Body of pancreas (tissue), 4 donors: ENCODE results near the gene PIP5K1B. TPM values are rescaled to one million over a fixed set of nuclear protein-coding genes. Genes with fewer than 3 reads are reported as not detected.
A peak's percentile ranks its signal among the peaks of the same experiment; 100 is the strongest.

Source experiments
- ATAC-seq: fragments of 150-250 bp; one replicate; pipeline ENCODE4 v1.9.1; 2016
- DNase-seq, 4 donors: peaks; one replicate each; pipeline ENCODE4 v3.0.0-alpha.2; 2019
- H3K27ac ChIP-seq, 4 donors: fragments of 200-600 bp; sonication (generic); 1 replicate in 3 of 4; 2 replicates in 1 of 4; pipeline versions ENCODE4 v1.5.1 to v1.6.1; 2016 to 2019; ENCODE audit warnings: mild to moderate bottlenecking in 1 of 4, mixed read lengths in 1 of 4, moderate library complexity in 1 of 4
- H3K27me3 ChIP-seq, 2 donors: fragments of 200-600 bp; sonication (generic); one replicate each; pipeline ENCODE4 v1.6.0; 2016; ENCODE audit warnings: mild to moderate bottlenecking in 1 of 2
- H3K36me3 ChIP-seq, 2 donors: fragments of 200-600 bp; sonication (generic); replicated peaks in 1 of 2; 2 replicates each; pipeline ENCODE4 v1.5.1; 2016; ENCODE audit warnings: low read depth in 2 of 2; ENCODE audit not compliant: insufficient read depth in 1 of 2
- H3K4me1 ChIP-seq: fragments of 200-600 bp; sonication (generic); one replicate; pipeline ENCODE4 v1.6.0; 2016
- H3K4me3 ChIP-seq, 2 donors: fragments of 200-600 bp; sonication (generic); 1 replicate in 1 of 2; 2 replicates in 1 of 2; pipeline ENCODE4 v1.5.1; 2016 to 2019
- H3K9me3 ChIP-seq, 3 donors: fragments of 200-600 bp; sonication (generic); 1 replicate in 2 of 3; 2 replicates in 1 of 3; pipeline ENCODE4 v1.5.1; 2016
- CTCF ChIP-seq, 7 experiments: fragments of 450-650 bp in 4 of 7; fragments of 200-600 bp in 3 of 7; sonication (generic) in 3 of 7; IDR thresholded peaks; one replicate each; pipeline ENCODE4 v1.5.1; 2016 to 2019; ENCODE audit warnings: antibody characterized with exemption in 7 of 7
- POLR2A ChIP-seq, 3 donors: fragments of 450-650 bp; IDR thresholded peaks; one replicate each; pipeline ENCODE4 v1.6.1; 2016; ENCODE audit warnings: antibody characterized with exemption in 3 of 3, mild to moderate bottlenecking in 2 of 3
- WGBS, 2 donors: methylation state at CpG; one replicate each; pipeline ENCODE4 v1.1.5; 2017; 5-methylcytosine and 5-hydroxymethylcytosine counted together
- intact Hi-C: fragments of 100-400 bp; cut with DNase I; formaldehyde crosslinking; loops from one replicate; pipeline ENCODE4 v1.15.1; 2023
- total RNA-seq, 2 donors: library from RNA; depleted of rRNA; stranded (reverse); fragments of >200 nt; gene quantifications; one replicate each; pipeline ENCODE4 v1.1.0, GENCODE V29; 2016

The PIP5K1B gene
- total RNA-seq, 2 donors from 2014 or later = 3.6 to 7.8 TPM

- H3K36me3 ChIP-seq = no peaks in the 10 kb centered on the region
- 81 to 88% methylated on average over 3 of the region's 3 CpGs for WGBS, 2 donors
Observed at GRCh38 chr9:68942790-68943189, 237.8 kb downstream of the PIP5K1B start.

GRCh38 chr9:68947015-68947414 is 242.0 kb downstream of the PIP5K1B start:
- no peak overlapping the region for H3K27ac ChIP-seq
- peaks cover 13% of the 10 kb centered on the region for H3K4me1 ChIP-seq
- DNase-seq (no peak), ATAC-seq (no peak)
- H3K4me3 ChIP-seq = no peak overlapping the region
- H3K36me3 ChIP-seq = no peaks in the 10 kb centered on the region
- H3K27me3 ChIP-seq = no peaks in the 10 kb centered on the region
- 93 to 96% methylated on average over 4 of the region's 4 CpGs for WGBS, 2 donors
- intact Hi-C loops = no loop called here
- H3K9me3 ChIP-seq = no peaks in the 10 kb centered on the region
- TF ChIP-seq CTCF (IDR thresholded peaks at IDR 0.05) = no peak
- TF ChIP-seq POLR2A (IDR thresholded peaks at IDR 0.05) = no peak

More at GRCh38 chr9:68942790-68943189, 237.8 kb downstream of the PIP5K1B start:
- ATAC-seq (no peak), DNase-seq (no peak)
- intact Hi-C loops = no loop called here
- TF ChIP-seq POLR2A (IDR thresholded peaks at IDR 0.05) (no peak), CTCF (IDR thresholded peaks at IDR 0.05) (no peak)
- H3K9me3 ChIP-seq = peaks cover 0 to 3% (median 0%) of the 10 kb centered on the region in 3 donors
- H3K27me3 ChIP-seq = no peaks in the 10 kb centered on the region
- H3K27ac ChIP-seq = no peak overlapping the region
- H3K4me1 ChIP-seq = peaks cover 14% of the 10 kb centered on the region
- H3K4me3 ChIP-seq = no peak overlapping the region

GRCh38 chr9:68947842-68948569 is 243.0 kb downstream of the PIP5K1B start:
- no peak overlapping the region for H3K27ac ChIP-seq
- H3K9me3 ChIP-seq = no peaks in the 10 kb centered on the region
- no peak overlapping the region for H3K4me3 ChIP-seq
- TF ChIP-seq POLR2A (IDR thresholded peaks at IDR 0.05) (no peak), CTCF (IDR thresholded peaks at IDR 0.05) (no peak)
- no peak for DNase-seq
- H3K36me3 ChIP-seq = no peaks in the 10 kb centered on the region
- H3K4me1 ChIP-seq = peaks cover 10% of the 10 kb centered on the region
- no peaks in the 10 kb centered on the region for H3K27me3 ChIP-seq
- no peak for ATAC-seq
- intact Hi-C loops = no loop called here
- WGBS, 2 donors = 95 to 100% methylated on average over 1 to 3 of the region's 3 CpGs

GRCh38 chr9:68949271-68950000 is 244.4 kb downstream of the PIP5K1B start:
- Histone ChIP-seq H3K4me3 (no peak overlapping the region), H3K9me3 (no peaks in the 10 kb centered on the region), H3K4me1 (peaks cover 10% of the 10 kb centered on the region), H3K27ac (peak overlapping the region; percentile 16 to 46 (median 34)), H3K36me3 (no peaks in the 10 kb centered on the region), H3K27me3 (no peaks in the 10 kb centered on the region)
- TF ChIP-seq POLR2A (IDR thresholded peaks at IDR 0.05) (no peak), CTCF (IDR thresholded peaks at IDR 0.05) (peak in 5 of 7 experiments; percentile 15 to 54 (median 46))
- ATAC-seq (peak; percentile 38), DNase-seq (peak; percentile 35 to 67 (median 64))
- WGBS, 2 donors = 58 to 79% methylated on average over 13 of the region's 13 CpGs
- intact Hi-C loops = no loop called here
